Fibroblast of skin of right biceps (primary cell): ENCODE results near the gene TUBB4B.

Experiments used
- DNase-seq: peaks from one replicate; pipeline ENCODE4 v3.0.0-alpha.2; 2013

TUBB4B gene

GRCh38 chr9:137213160-137214060, 27.7 kb upstream of the TUBB4B start:
- no peak for DNase-seq

GRCh38 chr9:137214620-137215019, 26.5 kb upstream of the TUBB4B start:
- no peak for DNase-seq

- no peak for DNase-seq
These were observed 25.7 kb upstream of the TUBB4B start for GRCh38 chr9:137215196-137215986.

GRCh38 chr9:137216188-137216965, 24.7 kb upstream of the TUBB4B start:
- no peak for DNase-seq

GRCh38 chr9:137217276-137218211, 23.5 kb upstream of the TUBB4B start:
- no peak for DNase-seq

- DNase-seq, result no peak
These were observed 22.8 kb upstream of the TUBB4B start for GRCh38 chr9:137218212-137218753.

GRCh38 chr9:137218754-137219271, 22.3 kb upstream of the TUBB4B start:
- DNase-seq, result no peak

- DNase-seq, result no peak
These were observed 21.2 kb upstream of the TUBB4B start for GRCh38 chr9:137219757-137220316.

GRCh38 chr9:137220317-137221094, 20.6 kb upstream of the TUBB4B start:
- DNase-seq, result no peak

- no peak for DNase-seq
These were observed 20.0 kb upstream of the TUBB4B start for GRCh38 chr9:137221095-137221505.

- DNase-seq, result no peak
These were observed 19.5 kb upstream of the TUBB4B start for GRCh38 chr9:137221506-137222111.

- no peak for DNase-seq
These were observed 18.7 kb upstream of the TUBB4B start, which contains the start of gene RNF208 for GRCh38 chr9:137222190-137223077. Gene RNF208 (minus strand): TSS chr9:137222240. CDS start chr9:137221212, 1,028 bp downstream.

- peak; percentile 98 for DNase-seq
These were observed 17.8 kb upstream of the TUBB4B start for GRCh38 chr9:137223078-137223970.

GRCh38 chr9:137224830-137225694, 16.0 kb upstream of the TUBB4B start, which contains the start of gene CYSRT1:
Gene CYSRT1 (plus strand): TSS chr9:137225174. CDS start chr9:137225622, 448 bp downstream.
- no peak for DNase-seq

GRCh38 chr9:137225699-137226331, 15.3 kb upstream of the TUBB4B start:
- DNase-seq, result no peak
